HG02970 (cell line): ENCODE measurements around the gene C1R.

ENCODE experiments used
- ATAC-seq: cut with Tn5 transposase; IDR thresholded peaks from one replicate; pipeline ENCODE4 v1.9.1; 2021; ENCODE audit warnings: mild to moderate bottlenecking, moderate library complexity, moderate number of reproducible peaks; ENCODE audit not compliant: unreplicated experiment, low FRiP score

The C1R gene

DNA sequence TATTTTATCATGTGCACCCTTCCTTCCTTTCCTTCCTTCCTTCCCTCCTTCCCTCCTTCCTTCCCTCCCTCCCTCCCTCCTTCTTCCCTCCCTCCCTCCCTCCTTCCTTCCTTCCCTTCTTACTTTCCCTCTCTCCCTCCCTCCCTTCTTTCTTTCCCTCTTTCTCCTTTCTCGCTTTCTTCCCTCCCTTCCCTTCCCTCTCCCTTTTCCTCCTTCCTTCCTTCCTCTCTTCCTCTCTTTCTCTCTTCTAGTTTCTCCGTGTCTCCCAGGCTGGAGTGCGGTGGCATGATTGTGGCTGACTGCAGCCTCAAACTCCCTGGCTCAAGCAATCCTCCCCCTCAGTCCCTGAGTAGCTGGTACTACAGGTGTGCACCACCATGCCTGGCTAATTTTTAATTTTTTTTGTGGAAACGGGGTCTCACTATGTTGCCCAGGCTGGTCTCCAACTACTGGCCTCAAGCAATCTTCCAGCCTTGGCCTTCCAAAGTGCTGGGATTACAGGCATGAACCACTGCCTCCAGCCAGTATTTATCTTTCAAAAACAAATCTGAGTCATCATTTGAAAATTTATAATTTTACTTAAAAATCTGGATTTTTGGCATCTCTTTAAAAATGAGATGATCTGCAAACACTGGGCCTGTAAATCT lies 8.9 kb upstream of the C1R start:
- ATAC-seq: no peak

DNA sequence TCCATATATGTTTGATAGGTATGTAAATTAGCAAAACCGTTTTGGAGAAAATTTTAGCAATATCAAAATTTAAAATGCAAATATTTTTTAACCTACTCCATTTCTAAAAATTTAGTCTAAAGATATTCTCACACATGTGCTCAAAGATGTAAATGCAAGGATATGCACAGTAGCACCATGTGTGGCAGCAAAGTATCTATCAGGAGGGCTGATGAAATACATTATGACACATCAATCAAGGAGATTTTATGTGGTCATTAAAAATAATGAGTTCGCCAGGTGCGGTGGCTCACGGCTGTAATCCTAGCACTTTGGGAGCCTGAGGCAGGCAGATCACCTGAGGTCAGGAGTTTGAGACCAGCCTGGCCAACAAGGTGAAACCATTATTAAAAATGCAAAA lies 8.0 kb upstream of the C1R start:
- no peak for ATAC-seq

DNA sequence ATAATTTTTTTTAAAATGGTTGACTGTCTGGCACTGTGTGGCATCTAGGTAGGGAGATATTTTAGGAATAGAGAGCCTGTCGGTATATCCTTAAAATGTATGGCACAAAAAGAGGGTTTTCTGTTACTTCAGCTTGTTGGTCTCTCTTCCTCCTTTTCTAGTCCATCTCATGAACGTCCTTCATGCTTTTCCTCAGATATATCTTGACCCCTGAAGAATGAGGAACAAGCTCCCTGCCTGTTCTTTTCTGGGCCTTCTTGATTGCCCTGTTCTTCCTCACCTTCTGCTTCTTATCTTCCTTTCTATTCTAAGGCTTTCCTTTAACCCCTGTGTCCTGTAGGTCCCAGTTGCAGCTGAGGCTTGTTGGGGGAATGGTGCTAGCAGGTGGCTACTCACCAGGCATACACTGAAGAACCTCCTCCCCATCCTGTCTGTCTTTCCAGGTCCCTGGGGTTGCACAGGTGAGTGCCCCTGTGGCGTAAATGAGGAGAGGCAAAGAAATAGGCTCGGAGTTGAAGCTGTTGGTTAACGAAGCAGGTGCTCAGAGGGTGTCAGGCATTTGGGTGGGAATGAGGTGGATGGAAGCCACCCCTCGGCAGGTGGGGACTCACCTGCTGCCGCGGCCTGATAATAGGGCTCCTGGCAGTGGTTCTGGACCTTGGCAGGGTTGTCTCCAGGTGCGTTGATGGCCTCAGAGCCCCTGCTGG lies 7.2 kb upstream of the C1R start:
- no peak for ATAC-seq

DNA sequence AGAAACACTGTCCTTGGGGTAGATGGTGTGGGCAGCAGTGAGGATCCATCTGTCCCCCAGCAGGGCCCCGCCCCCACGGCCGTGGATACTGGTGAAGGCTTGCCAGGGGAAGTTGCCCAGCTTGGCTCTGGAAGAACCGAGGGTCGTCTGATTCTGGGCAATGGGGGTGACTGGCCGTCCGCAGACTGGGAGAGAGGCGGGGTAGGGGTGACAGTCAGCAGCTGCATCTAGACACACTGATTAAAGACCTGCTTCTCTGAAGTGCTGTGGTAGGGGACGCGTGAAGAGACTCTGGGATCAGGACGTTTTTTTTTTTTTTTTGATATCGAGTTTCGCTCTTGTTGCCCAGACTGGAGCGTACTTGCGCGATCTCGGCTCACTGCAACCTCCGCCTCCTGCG lies 4.7 kb upstream of the C1R start:
- no peak for ATAC-seq

DNA sequence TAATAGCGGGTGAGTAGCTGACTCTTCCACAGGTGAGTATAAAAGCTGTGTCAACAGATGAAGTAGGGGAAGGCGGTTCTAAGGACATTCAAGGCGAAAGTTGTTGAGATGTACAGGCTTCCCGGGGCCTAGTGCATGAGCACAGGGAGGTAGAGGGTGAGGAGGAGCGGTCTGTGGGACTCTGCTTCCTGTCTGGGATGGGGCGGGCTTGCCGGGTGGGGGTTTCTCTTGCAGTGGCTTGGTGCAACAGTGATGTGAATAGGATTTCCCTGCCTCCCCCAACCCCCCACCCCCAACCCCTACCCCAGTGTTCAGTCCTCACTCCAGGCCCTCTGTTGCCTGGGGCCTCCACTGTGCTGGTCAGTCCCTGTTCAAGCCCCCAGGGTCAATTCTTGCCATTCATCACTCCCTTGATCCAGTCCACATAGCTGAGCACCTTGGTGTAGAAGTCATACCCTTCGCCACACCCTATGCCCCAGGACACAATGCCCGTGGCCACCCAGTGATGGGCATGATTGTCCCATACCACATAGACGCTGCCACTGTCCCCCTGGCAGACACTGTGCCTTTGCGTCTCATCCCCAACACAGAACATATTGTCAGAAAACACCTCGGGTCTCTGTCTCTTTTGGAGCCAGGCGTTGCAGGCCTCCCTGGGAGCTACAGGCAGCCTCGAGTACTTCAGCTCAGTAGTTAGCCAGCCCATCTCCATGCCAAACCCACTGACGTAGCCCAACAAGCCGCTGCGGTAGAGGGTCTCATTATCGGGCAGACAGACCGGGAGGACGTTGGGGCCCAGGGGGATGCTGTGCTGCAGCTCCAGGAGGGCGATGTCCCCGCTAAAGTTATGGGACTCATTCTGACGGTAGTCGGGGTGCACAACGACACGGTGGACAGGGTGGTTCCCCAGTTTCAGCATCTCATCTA lies 4.0 kb upstream of the C1R start:
- no peak for ATAC-seq

DNA sequence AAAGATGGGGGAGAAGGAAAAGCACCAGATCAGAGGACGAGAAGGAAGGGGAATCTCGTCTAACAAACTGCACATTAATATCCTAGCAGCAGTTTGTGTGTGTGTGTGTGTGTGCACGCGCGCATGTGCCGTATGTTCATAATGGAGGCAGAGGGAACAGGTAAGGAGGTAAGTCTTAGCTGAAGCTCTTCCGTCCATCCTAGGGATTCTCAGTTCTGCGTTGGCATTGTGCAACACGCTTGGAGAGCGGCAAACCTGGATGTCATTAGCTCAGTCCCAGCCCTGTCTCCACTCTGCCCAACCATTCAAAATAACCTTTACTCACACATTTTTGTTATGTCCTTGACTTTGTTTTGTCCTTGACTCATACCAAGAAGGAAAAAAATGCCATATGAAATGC lies 1.6 kb upstream of the C1R start:
- ATAC-seq: no peak

DNA sequence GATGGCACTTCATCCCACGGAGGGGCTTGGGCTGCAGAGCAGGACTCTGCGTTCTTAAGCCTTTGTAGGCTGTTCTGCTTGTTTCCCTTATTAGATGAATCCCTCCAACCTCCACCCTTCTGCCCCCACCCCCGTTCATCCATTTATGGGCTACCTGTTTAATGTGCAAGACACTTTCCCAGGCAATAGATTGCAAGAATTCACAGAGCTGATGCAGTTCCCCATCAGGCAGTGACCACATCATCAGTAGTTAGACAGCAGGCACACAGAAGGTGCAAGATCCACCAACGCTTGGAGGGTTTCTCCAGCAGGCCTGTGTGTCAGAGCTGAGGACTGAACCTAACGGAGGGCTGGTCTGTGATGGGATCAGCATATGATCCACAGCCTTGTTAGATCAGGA lies 1.2 kb upstream of the C1R start:
- no peak for ATAC-seq

DNA sequence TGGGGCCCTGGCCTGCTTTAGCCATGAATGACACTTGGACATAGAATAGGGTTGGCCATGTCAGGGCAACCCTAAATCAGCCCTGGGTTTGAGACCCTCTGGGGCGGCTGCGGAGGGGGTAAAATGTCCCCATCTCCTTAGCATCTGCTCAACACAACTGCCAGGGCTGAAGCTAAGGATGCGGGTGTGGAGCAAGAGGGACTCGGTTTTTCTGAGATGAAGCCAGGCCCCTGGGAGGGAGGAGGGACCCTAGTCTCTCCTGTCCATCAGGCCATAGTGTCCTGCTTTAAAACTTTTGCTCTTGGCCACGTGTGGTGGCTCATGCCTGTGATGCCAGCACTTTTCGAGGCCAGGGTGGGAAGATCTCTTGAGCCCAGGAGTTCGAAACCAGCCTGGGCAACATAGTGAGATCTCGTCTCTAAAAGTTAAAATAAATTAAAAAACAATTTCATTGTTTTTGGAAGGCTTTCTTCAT lies 778 bp upstream of the C1R start:
- ATAC-seq: no peak

DNA sequence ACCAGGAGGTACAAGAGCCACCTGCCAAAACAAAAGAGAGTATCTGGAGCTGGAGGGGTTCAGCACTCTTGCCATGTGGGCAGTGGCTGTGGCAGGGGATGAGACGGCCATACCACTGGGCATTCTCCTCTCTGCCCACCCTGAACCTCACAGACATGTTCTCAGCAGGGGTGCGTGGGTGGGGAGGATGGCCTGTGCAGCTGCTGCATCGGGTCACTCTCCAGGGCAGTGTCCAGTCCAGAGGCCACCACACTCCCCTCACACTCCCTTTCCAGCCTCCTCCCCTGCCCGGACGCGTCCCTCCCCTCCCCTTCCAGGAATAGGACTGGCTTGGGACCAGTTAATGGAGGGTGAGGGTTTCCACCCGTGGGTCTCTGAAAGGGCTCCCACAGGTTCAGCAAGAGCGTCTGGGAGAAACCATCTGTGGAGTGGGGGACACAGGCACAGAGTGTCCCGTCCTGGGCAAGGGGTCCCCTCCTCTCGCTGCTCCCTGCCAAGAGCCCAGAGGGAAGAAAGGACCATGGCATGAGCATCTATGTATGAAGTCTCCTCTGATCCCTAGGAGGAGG lies 501 bp downstream of the C1R start:
- no peak for ATAC-seq

DNA sequence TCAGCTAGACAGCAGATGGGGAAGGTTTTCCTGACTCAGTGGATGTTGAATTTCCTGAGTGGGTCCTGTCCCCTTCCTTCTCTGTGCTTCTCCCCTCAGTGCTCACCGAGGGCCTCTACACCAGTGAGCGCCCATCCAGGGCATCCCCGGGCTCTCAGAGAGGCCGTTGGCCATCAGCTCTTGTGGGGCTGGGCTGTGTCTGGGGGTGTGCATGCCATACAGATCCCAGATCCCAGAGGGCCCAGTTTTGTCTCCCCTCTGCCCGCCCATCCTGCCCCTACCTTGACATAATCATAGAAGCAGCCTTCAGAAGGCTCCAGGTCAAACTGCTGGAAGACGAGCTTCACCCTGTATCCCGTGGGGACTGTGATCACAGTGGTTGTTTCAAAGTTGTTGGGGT lies 1.1 kb downstream of the C1R start:
- ATAC-seq: no peak

DNA sequence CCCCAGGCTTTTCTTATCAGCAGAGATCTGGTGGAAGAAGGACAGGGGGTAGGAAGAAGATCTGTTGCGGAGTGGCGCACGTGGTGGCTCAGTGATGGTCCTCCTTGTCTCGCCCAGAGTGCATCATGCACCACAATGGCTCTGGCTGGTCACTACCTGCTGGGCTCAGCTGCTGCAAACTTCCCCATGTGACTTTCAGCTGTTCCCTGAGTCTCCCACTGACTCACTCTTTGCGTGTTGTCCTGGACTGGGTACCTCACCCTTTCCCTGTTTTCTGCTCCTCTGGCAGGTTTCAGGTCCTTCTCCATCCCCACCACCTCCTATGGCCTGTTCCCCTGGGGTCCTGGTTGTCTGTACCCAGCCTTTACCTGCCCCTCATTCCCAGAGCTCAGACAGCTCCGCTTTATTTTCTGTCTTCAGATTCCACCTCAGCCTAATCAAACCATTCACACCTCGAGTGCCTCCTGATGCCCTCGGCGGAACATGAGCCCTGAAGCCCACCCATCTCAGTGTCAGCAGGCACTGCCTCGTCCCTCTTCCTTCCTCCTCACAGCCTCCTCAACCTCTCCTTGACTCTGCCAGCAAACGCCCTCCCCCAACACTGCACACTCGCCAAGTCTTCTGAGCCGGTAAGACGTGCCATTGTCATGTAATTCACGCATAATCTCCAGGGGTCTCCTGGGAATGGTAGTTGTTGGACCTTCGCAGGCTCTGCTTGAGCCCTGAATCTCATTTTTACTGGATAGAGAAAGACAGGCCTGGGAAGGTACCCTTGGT lies 1.8 kb downstream of the C1R start:
- ATAC-seq: no peak

DNA sequence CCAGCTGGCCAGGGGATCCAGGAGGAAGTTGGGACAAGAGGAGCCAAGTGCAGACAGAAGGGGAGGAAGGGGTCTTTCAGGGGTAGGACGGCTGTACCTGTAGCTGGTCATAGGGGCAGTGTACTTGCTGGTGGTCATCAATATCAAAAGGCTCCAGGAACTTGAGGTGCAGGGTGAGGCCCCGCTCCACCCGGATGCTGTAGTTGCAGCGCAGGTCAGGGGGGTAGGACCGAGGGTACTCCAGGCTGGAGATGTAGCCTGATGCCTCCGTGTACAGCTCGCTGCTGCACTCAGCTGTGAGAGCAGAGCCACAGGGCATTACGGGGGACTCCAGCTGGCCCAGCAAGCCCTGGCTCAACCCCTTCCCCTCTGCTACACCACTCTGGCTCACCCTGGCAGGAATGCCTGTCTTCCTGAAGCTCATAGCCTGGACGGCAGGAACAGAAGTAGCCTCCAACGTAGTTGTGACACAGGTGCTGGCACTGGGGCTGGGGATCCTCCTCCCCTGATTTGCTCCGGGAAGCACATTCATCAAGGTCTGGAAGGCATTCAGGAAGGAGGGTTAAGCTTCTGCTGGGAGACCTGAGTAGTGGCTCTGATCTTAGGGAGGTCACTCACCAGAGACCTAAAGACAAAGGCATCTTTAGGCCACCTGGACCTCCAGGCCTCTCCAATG lies 2.9 kb downstream of the C1R start:
- ATAC-seq: no peak

DNA sequence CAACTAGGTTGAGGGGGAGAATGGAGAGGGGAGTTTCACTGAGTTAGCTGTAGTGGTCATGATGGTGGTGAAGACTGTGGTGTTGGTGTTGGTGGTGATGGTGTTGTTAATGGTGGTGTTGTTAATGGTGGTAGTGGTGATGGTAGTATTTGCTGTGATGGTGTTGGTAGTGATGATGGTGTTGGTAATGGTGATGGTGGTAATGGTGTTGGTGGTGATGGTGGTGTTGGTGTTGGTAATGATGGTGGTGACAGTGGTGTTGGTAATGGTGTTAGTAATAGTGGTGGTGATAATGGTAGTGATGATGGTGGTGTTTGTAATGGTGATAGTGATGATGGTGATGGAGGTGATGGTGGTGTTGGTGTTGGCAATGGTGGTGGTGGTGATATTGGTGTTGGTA lies 9.1 kb downstream of the C1R start:
- no peak for ATAC-seq

DNA sequence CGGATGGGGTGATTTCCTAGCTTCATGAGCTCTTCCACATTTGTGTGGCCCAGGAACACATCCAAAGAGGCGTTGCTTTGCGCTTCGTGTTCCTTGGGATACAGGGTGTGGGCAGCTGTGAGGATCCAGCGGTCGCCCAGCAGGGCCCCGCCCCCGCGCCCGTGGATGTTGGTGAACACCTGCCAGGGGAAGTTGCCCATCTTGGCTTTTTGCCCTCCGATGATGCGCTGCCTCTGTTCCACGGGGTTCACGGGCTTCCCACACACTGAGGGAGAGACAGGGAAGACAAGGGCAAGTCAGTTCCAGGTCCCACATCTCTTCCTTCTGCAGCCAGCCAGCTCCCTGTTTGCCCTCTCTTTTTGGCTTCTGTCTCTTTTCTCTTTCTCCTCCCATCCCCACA lies 11.2 kb downstream of the C1R start:
- ATAC-seq: no peak

DNA sequence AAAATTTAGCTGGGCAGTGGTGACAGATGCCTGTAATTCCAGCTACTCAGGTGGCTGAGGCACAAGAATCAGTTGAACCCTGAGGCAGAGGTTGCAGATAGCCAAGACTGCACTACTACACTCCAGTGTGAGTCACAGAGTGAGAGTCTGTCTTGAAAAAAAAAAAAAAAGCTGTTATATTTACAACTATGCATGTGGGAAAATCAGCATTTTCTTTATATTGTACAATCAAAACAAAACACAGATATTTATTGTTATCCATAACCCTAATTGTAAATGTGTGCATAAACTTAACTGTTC lies 12.5 kb downstream of the C1R start:
- no peak for ATAC-seq

DNA sequence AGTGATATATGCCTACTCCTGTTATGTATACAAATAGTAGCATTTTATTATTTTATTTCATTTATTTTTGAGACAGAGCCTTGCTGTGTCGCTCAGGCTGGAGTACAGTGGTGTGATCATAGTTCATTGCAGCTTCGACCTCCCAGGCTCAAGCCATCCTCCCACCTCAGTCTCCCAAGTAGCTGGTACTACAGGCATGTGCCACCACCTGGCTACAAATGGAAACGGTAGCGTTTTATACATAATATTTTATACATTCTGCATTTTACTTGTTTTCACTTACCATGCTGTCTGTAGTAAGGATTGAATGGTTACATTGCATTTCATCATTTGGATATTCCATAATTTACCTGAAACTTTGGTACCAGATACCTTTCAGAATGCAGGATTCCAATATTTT lies 14.1 kb downstream of the C1R start:
- no peak for ATAC-seq

DNA sequence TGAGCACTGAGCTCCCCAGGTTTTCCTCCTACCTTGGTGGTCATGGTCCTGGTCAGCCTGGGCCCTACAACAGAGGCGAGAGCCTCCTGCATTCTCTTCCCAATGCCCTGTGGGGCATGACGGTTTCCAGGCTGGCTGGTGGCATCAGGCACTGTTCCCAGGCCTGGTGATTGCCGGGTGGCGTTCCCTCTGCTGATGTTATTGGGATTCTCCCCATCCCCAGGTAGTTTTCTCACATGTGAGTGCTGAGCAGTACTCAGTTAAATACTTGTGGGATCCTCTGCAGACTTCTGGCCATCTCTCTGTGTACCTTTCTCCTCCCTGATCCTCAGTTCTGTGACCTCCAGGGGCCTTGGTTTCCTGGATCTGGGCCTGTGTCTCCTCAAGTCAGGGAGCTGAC lies 15.8 kb downstream of the C1R start:
- no peak for ATAC-seq

DNA sequence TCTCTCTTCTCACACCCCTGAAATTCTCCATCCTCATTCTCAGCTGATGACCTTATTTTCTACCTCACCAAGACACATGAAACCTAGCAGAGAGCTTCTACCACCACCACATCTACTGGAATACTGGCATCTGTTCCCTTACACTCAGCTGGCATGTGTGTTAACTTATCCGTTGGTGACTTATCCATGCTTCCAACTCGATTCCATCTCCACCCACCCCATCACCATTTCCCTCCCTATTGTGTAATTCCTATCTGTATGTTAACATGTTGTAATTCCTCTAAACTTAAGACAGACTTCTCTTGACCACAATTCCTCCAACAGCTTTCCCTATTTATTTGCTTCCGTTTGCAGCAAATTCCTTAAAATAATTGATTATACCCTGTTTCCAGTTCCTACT lies 16.3 kb downstream of the C1R start:
- ATAC-seq: no peak

DNA sequence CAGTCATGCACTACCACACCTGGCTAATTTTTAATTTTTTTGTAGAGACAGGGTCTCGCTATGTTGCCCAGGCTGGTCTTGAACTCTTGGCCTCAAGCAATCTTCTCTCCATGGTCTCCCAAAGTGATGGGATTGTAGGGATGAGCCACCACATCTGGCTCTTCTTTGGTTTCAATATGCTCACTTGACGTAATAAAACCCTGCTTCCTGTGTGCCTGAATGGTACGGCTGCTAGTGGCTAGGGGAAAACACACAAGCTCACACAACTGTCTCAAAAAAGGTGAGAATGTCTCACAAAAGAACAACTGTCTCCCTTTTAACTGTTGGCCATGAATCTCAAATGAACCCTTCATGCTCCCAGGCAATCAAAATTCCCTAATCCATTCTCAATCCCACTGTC lies 16.7 kb downstream of the C1R start:
- no peak for ATAC-seq

DNA sequence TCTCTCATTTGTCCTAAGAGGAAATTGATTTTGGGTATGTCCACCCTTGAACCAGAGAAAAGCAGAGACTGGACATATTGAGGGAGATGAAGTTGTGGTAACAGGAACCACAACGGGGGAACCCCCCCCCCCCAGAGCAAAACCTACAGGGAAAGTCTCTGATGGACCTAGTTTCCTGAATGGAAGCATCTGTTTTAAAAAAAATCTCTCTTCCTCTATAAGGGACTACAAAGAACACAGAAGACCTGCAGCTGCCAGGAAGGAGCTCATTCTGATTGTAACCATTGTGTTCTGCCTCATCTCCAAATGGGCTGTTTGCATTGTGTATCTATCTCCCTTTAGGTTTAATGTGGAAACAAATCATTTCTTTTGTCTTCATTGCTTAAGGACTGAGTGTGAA lies 18.3 kb downstream of the C1R start:
- ATAC-seq: no peak
